GM23338 (cell line): ENCODE measurements around the gene KIRREL3.
A peak's percentile ranks its signal among the peaks of the same experiment; 100 is the strongest.

Source experiments
- CREB1 ChIP-seq: fragments of 250-450 bp; sonication (Bioruptor Pico); IDR thresholded peaks from 2 replicates; pipeline ENCODE4 v1.5.0; 2020; ENCODE audit warnings: low read depth, mild to moderate bottlenecking, moderate library complexity
- CTCF ChIP-seq, 2 experiments: fragments of 200-600 bp in 1 of 2; sonication (generic) in 1 of 2; conservative IDR thresholded peaks; 2 replicates each; pipeline versions ENCODE4 v1.5.1 to v1.6.1; 2016 to 2017; ENCODE audit warnings: antibody characterized with exemption in 2 of 2, low read depth in 2 of 2, mild to moderate bottlenecking in 2 of 2, moderate library complexity in 1 of 2
- ETS1 ChIP-seq: IDR thresholded peaks from 2 replicates; pipeline ENCODE4 v1.6.1; 2016; ENCODE audit warnings: antibody characterized with exemption
- EZH2 ChIP-seq: fragments of 200-600 bp; sonication (generic); IDR thresholded peaks from one replicate; pipeline ENCODE4 v1.8.0; 2017; ENCODE audit warnings: antibody characterized with exemption, mild to moderate bottlenecking, low read depth; ENCODE audit not compliant: unreplicated experiment
- EZH2phosphoT487 ChIP-seq: fragments of 200-600 bp; sonication (generic); IDR thresholded peaks from one replicate; pipeline ENCODE4 v1.8.1; 2018; ENCODE audit warnings: antibody characterized with exemption; ENCODE audit not compliant: unreplicated experiment
- JUNB ChIP-seq: IDR thresholded peaks from one replicate; pipeline ENCODE4 v1.6.1; 2016; ENCODE audit warnings: antibody characterized with exemption; ENCODE audit not compliant: unreplicated experiment
- NANOG ChIP-seq: IDR thresholded peaks from 2 replicates; pipeline ENCODE4 v1.6.1; 2016; ENCODE audit warnings: antibody characterized with exemption, borderline replicate concordance
- POLR2AphosphoS5 ChIP-seq: IDR thresholded peaks from 2 replicates; pipeline ENCODE4 v1.6.1; 2016; ENCODE audit warnings: antibody characterized with exemption, low read depth
- REST ChIP-seq: IDR thresholded peaks from one replicate; pipeline ENCODE4 v1.6.1; 2018; ENCODE audit warnings: antibody characterized with exemption; ENCODE audit not compliant: unreplicated experiment
- STAT1 ChIP-seq: IDR thresholded peaks from one replicate; pipeline ENCODE4 v1.6.1; 2016; ENCODE audit warnings: antibody characterized with exemption; ENCODE audit not compliant: unreplicated experiment
- ZNF462 ChIP-seq: fragments of 250-450 bp; sonication (Bioruptor Pico); IDR thresholded peaks from 2 replicates; pipeline ENCODE4 v1.5.0; 2020; ENCODE audit warnings: mild to moderate bottlenecking, moderate library complexity

- TF ChIP-seq CTCF (conservative IDR thresholded peaks at IDR 0.05; ENCODE audit: low read depth in 2 of 2) (no peak), POLR2AphosphoS5 (no peak), CREB1 (no peak), REST (peak; percentile 93), EZH2 (no peak), NANOG (no peak), JUNB (no peak), EZH2phosphoT487 (no peak), STAT1 (no peak), ETS1 (no peak), ZNF462 (CRISPR knock-in tag) (no peak)
These were observed 439.2 kb downstream of the KIRREL3 start for GRCh38 chr11:126561327-126561893.
